Measurements from ENCODE around the gene TADA2B.
"Not testable (repeated sequence)": the region's sequence is repeated elsewhere in the genome, so short reads cannot be mapped to it uniquely, and the experiment has no call there.

Gene TADA2B

GRCh38 chr4:7061815-7062214, 18.6 kb downstream of the TADA2B start:
- no peak for DNase-seq

- DNase-seq, result no peak
Measured at GRCh38 chr4:7062816-7063215, 19.6 kb downstream of the TADA2B start.

GRCh38 chr4:7063362-7063761, 20.2 kb downstream of the TADA2B start:
- DNase-seq, result no peak

- DNase-seq, result no peak
Measured at GRCh38 chr4:7066006-7066405, 22.8 kb downstream of the TADA2B start.

- no peak for DNase-seq
Measured at GRCh38 chr4:7066493-7066892, 23.3 kb downstream of the TADA2B start.

GRCh38 chr4:7067126-7067451, 23.9 kb downstream of the TADA2B start:
- DNase-seq, result no peak

- DNase-seq, result peak; percentile 98
Measured at GRCh38 chr4:7067452-7068278, 24.5 kb downstream of the TADA2B start, which contains the start of gene GRPEL1. TSS of gene GRPEL1 (minus strand) at chr4:7068064. CDS start at chr4:7068032, 32 bp downstream.

GRCh38 chr4:7068279-7068842, 25.2 kb downstream of the TADA2B start:
- DNase-seq, result no peak

GRCh38 chr4:7068883-7069282, 25.7 kb downstream of the TADA2B start:
- no peak for DNase-seq

GRCh38 chr4:7070729-7071511, 27.7 kb downstream of the TADA2B start:
- DNase-seq, result peak; percentile 68

- DNase-seq, result no peak
Measured at GRCh38 chr4:7073059-7073458, 29.9 kb downstream of the TADA2B start.

- peak; percentile 73 for DNase-seq
Measured at GRCh38 chr4:7073526-7074390, 30.6 kb downstream of the TADA2B start.

GRCh38 chr4:7074426-7074825, 31.3 kb downstream of the TADA2B start:
- DNase-seq, result no peak

GRCh38 chr4:7075962-7076695, 33.0 kb downstream of the TADA2B start:
- no peak for DNase-seq

- no peak for DNase-seq
Measured at GRCh38 chr4:7076696-7077082, 33.5 kb downstream of the TADA2B start.

- no peak for DNase-seq
Measured at GRCh38 chr4:7077371-7077770, 34.2 kb downstream of the TADA2B start.

- DNase-seq, result no peak
Measured at GRCh38 chr4:7078025-7078424, 34.9 kb downstream of the TADA2B start.

- not testable (repeated sequence) for DNase-seq
Measured at GRCh38 chr4:7079483-7079882, 36.3 kb downstream of the TADA2B start.

- not testable (repeated sequence) for DNase-seq
Measured at GRCh38 chr4:7079909-7080308, 36.7 kb downstream of the TADA2B start.

- no peak for DNase-seq
Measured at GRCh38 chr4:7083597-7084563, 40.7 kb downstream of the TADA2B start.

- DNase-seq, result not testable (repeated sequence)
Measured at GRCh38 chr4:7084564-7084961, 41.4 kb downstream of the TADA2B start.

Data from NCI-H1694 (cell line).